HG03060 (cell line): ENCODE data around the gene TBL1Y.
"Not testable (repeated sequence)": the region's sequence is repeated elsewhere in the genome, so short reads cannot be mapped to it uniquely, and the experiment has no call there.

ENCODE experiments used
- ATAC-seq: cut with Tn5 transposase; IDR thresholded peaks from one replicate; pipeline ENCODE4 v1.9.1; 2021; ENCODE audit warnings: low read depth, moderate number of reproducible peaks; ENCODE audit not compliant: unreplicated experiment

The TBL1Y gene

DNA sequence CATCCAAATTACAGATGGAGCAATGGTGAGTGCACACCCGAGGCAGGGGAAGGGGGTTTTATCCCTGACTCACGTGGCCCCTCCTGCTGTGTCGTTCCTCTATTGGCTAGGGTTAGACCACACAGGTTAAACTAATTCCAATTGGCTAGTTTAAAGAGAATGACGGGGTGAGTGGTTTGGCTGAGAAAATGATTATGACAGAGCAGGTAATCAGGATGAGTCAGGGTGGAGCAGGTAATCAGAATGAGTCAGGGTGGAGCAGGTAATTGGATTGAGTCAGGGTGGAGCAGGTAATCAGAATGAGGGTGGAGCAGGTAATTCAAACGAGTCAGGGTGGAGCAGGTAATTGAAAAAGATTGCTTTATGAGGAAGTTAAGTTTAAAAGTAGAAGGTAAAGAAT lies 146.4 kb downstream of the TBL1Y start:
- ATAC-seq = no peak

GRCh38 chrY:7078725-7079124 lies 168.2 kb downstream of the TBL1Y start:
- no peak for ATAC-seq

- not testable (repeated sequence) for ATAC-seq
Observed at GRCh38 chrY:7080548-7080947, 170.1 kb downstream of the TBL1Y start.

GRCh38 chrY:7085606-7086005 lies 175.1 kb downstream of the TBL1Y start:
- no peak for ATAC-seq

GRCh38 chrY:7092836-7093235 lies 182.3 kb downstream of the TBL1Y start:
- no peak for ATAC-seq

DNA sequence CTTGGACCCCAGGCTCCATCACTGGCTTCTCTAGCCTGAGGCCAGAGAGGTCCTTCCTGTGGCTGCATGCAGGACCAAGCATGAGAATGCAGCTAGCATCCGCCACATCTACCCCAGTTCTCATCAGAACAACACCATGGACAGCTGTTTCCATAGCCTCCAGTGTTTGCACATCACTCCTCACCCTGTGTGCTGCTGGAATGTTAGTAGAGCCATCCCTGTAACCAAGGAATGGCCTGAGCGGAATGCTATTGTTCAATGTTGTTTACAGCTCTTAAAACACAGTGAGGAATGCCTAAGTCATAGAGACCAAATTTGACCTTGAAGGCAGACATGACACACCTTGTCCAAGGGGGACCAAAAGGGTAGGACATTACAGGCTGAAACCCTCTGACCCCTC lies 183.9 kb downstream of the TBL1Y start:
- ATAC-seq = no peak

GRCh38 chrY:7097021-7097420 lies 186.5 kb downstream of the TBL1Y start:
- ATAC-seq = no peak

DNA sequence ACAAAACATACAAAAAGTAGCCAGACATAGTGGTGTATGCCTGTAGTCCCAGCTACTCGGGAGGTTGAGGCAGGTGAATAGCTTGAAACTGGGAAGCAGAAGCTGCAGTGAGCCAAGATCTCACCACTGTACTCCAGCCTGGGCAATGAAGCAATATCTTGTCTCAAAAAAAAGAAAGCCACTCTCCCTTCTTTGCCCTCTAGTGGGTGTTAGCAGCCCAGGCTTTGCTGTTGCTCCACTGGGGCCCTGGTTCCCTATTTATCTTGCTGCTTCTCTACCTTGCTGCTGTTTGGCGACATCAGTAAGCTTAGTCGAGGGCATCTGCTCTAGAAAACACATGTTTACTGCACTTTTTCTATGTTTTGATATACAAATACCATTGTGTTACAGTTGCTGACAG lies 189.2 kb downstream of the TBL1Y start:
- ATAC-seq = no peak

DNA sequence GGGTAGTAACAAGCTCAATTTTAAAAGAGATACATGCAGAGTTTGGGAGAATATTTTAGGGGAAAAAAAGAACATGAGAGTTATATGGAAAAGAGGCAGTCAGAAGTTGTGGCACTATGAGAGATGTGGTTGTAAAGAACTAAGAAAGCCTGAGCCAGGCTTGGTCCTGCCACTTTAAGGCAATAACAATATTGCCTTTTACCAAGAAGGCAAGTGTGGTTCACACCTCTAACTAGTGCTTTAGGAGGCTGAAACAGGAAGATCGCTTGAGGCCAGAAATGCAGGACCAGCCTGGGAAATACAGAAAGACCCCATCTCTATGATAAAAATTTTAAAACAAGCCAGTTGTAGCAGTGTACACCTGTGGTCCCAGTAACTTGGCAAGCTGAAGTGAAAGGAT lies 192.2 kb downstream of the TBL1Y start:
- no peak for ATAC-seq

- no peak for ATAC-seq
Observed at GRCh38 chrY:7107179-7107578, 196.7 kb downstream of the TBL1Y start.

DNA sequence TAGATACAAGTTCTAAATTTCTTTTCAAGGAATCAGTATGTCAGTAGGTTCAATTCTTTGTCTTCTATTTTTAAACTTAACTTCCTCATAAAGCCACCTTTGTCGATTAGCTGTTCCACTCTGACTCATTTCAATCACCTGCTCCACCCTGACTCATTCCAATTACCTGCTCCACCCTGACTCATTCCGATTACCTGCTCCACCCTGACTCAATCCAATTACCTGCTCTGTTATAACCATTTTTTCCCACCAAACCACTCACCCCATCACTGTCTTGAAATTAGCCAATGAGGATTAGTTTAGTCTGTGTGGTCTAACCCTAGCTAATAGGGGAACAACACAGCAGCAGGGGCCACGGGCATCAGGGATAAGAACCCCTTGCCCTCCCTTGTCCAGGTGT lies 199.6 kb downstream of the TBL1Y start:
- no peak for ATAC-seq

DNA sequence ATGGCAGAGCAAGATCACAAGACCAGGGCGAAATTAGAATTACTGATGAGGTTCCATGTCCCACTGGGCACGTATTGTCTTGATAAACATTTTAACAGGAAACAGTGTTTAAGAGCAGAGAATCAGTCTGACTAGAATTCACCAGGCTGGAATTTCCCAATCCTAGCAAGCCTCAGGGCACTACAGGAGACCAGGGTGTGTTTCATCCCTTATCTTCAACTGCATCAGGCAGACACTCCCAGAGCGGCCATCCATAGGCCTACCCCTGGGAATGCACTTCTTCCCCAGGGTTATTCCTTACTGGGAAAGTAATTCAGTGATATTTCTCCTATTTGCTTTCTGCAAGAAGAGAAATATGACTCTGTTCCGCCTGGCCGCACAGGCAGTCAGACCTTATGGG lies 205.4 kb downstream of the TBL1Y start:
- no peak for ATAC-seq

DNA sequence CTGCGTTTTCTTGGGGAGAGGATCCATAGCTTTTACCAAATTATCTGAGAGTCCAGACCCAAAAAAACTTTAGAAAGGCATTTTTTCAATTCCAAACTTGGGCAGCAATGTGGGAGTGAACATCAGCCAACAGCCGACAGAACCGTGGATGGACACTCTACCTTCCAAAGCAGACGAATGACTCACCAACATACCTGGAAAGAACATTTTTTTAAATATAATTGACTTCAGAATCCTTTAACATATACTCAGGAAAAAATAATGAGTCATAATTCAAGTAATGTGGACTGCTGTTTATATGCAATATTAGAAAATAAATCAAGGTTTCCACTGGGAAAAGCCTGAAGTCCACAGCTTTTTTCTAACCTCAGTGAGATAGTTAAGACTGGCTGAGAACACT lies 211.7 kb downstream of the TBL1Y start:
- no peak for ATAC-seq

DNA sequence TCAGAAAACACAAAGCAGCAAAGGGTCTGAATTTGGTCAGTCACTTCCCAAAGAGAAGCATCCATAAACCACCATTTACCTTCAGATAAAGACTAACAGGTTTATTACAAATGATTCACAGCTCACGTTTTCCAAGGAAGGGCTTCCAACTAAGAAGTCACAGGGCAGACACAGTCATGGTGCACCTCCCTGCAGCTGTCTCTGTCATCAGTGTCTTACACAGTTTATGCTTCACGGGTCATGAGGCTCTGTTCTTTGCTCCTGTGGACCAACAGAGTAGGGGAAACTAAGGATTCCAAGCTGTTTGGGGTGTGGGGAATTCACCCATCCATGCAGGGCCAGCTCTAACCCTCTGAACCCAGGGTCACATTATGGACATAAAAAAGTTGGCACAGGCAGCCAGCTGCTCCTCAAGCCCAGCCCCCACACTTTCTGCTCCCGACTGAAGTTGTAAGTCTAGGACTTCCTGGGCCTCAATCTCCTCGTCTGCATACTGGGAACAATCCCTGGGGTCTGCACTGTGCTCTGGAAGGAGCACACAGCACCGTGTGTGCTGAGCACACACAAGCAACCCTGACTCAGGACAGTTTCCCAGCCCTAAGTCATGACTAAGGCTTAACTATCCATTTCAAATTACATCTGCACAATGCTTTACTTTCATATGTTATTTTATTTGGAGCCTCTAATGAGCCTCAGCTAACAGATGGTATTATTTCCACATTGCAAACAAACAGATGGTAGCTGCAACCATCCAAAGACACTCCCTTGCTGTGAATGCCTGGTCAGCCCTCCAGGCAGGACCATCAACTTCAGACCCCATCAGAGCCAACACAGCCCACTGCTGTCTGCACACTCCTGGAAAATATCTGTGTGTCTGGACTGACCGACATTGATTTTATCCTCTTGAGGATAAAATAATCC lies 214.9 kb downstream of the TBL1Y start:
- no peak for ATAC-seq

GRCh38 chrY:7128211-7128610 lies 217.7 kb downstream of the TBL1Y start:
- no peak for ATAC-seq
